IMR-90 (cell line): ENCODE results near the gene KANSL1L.

Experiments
- BHLHE40 ChIP-seq: fragments of 150-350 bp; IDR thresholded peaks from 2 replicates; pipeline ENCODE4 v1.6.1; 2016; ENCODE audit warnings: mild to moderate bottlenecking, low read depth, low read length
- CEBPB ChIP-seq: IDR thresholded peaks from 2 replicates; pipeline ENCODE4 v1.6.1; 2012; ENCODE audit warnings: low read depth, low read length, improper control_type of control experiment
- CHD1 ChIP-seq: IDR thresholded peaks from 2 replicates; pipeline ENCODE4 v1.6.1; 2012; ENCODE audit warnings: low read depth, low read length, improper control_type of control experiment
- CTCF ChIP-seq: conservative IDR thresholded peaks from 2 replicates; pipeline ENCODE4 v1.5.1; 2012; ENCODE audit warnings: mild to moderate bottlenecking, low read depth, low read length, improper control_type of control experiment
- MAFK ChIP-seq: IDR thresholded peaks from 2 replicates; pipeline ENCODE4 v1.6.1; 2012; ENCODE audit warnings: low read depth, low read length, improper control_type of control experiment
- NFE2L2 ChIP-seq: fragments of 150-350 bp; IDR thresholded peaks from 2 replicates; pipeline ENCODE4 v1.6.1; 2016; ENCODE audit warnings: low read depth, mild to moderate bottlenecking, low read length
- POLR2A ChIP-seq: IDR thresholded peaks from 2 replicates; pipeline ENCODE4 v1.6.1; 2012; ENCODE audit warnings: mild to moderate bottlenecking, low read depth, low read length
- RCOR1 ChIP-seq: IDR thresholded peaks from 2 replicates; pipeline ENCODE4 v1.6.1; 2012; ENCODE audit warnings: mild to moderate bottlenecking, low read length, improper control_type of control experiment; ENCODE audit not compliant: insufficient replicate concordance
- RFX5 ChIP-seq: IDR thresholded peaks from 2 replicates; pipeline ENCODE4 v1.8.0; 2012; ENCODE audit warnings: low read depth, mild to moderate bottlenecking, low read length, moderate library complexity
- USF2 ChIP-seq: fragments of 150-350 bp; IDR thresholded peaks from 2 replicates; pipeline ENCODE4 v1.6.1; 2017; ENCODE audit warnings: mild to moderate bottlenecking, antibody characterized with exemption, low read length, low read depth

- no peak for TF ChIP-seq CTCF
- no peak for TF ChIP-seq RCOR1
- TF ChIP-seq CHD1, result no peak
- no peak for TF ChIP-seq NFE2L2
- TF ChIP-seq CEBPB, result no peak
- no peak for TF ChIP-seq RFX5
- TF ChIP-seq MAFK, result no peak
- no peak for TF ChIP-seq BHLHE40
- no peak for TF ChIP-seq USF2
- TF ChIP-seq POLR2A, result no peak
These were observed 71.3 kb downstream of the KANSL1L start for GRCh38 chr2:210099940-210100339.
